GM18858 (cell line): ENCODE data around the gene TBC1D21.

Source experiments
- ATAC-seq: cut with Tn5 transposase; IDR thresholded peaks from one replicate; pipeline ENCODE4 v1.9.1; 2021; ENCODE audit not compliant: unreplicated experiment

Gene TBC1D21

DNA sequence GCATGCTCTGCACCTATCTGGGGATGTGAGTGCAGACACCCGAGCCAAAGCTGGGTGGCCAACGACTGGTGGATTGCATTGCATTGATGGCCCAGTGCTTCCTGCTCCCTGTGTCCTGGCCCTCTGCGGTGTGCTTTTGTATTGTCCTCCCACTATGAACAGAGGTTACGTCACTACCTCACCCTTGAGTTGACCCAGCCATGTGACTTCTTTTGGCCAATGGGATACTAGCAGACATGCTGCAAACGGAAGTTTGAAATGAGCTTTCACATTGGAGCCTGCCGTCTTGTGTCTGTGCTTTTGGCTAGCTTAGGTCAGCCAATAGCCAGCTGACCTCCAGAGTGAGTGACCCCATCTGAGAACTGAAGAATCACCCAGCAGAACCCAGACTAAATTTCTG is 15.3 kb upstream of the TBC1D21 start:
- ATAC-seq = no peak

DNA sequence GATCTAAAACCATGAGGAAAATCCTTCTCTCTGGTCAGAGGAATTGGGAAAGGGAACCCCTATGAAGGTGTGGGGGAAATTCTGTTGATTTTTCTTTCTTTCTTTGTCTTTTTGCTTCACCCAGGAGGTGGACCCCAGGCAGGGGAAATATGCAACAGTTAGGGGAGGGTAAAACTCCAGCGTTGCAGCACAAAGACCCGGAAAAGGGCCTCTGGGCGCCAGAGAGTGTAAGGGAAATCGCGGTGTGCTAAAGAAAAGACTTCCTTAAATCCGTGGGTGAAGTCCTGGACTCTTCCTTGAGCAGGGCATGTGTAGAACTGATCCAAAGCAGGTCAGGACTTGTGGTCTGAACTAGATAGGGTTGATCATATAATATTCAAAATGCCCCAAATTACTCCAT is 11.1 kb upstream of the TBC1D21 start:
- no peak for ATAC-seq

DNA sequence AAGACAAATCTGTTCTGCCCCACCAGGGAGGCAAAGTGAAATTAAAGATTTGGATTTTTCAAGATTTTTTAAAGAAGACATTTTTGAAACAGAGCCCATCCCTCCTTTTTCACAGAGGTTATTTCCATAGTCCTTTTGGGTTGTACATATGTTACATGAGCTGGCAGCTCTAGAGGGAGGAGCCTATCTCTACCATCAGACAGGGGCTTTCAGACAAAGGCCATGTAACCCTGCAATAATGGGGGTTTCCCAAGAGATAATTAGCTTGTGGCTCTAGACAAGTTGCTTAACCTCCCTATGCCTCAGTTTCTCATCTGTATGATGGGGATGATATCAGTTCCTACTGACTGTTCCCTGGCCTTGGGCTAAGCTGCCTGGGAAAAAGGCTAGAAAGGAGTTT is 8.0 kb upstream of the TBC1D21 start:
- no peak for ATAC-seq

DNA sequence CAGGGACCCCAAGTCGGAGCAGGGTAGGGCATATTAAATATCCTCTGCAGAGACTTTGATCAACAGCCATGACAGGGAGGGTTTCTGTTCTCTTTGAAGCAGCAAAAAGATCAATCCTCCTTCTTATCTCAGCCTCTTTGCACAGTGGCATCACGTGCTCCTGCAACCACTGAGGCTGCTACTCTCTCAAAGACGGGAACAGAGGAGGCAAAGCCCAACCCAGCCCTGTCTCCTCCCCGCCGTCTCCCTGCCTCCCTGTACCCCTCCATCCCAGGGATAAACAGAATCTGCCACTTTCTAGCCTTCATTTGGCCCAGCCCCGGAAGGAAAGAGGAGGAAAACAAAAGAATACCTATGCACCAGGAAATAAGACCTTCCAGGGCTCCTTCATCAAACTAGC is 7.5 kb upstream of the TBC1D21 start:
- ATAC-seq = no peak

DNA sequence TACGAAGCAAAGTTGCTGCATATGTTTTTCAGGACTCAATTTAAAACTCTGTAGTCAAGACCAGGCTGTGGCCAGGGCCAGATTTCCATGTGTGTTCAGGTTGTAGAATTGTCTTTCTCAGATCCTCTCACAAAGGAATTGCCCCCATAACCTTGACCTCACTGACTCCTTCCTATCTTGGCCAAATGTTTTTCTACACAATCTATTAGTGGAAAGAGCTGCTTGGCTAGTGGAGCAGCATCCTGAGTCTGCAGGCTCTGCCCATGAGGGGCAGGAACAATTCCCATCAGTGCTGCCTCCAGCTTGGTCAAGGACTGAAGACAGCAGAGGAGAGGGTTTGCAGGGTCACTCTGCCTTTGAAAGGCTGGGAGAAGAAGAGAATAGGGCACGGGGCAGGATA is 6.9 kb upstream of the TBC1D21 start:
- ATAC-seq = no peak

DNA sequence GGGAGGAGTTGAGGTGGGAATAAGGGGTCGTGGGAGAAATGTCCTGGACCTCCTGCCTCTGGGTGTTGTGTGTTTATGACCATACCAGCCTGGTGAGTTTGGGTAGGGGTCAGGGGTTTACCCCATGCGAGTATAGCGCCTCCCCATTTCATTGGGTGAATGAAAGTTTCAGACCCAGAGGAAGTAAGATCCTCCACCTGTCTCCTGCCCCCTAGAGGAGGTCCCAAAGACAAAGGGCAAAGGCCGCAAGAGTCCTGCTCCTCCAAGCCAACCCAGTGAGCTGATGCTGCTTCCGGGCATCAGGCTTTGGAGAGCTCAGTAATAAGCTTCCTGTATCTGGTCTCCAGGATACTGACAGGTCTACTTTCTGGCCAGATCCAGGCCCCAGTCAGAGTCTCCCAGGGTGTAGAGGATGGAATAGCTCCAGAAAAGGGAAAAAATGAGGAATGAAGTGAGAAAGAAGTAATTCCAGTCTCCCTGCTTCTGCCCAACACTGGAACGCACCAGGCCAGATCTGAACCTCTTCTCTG is 6.4 kb upstream of the TBC1D21 start:
- ATAC-seq = no peak

DNA sequence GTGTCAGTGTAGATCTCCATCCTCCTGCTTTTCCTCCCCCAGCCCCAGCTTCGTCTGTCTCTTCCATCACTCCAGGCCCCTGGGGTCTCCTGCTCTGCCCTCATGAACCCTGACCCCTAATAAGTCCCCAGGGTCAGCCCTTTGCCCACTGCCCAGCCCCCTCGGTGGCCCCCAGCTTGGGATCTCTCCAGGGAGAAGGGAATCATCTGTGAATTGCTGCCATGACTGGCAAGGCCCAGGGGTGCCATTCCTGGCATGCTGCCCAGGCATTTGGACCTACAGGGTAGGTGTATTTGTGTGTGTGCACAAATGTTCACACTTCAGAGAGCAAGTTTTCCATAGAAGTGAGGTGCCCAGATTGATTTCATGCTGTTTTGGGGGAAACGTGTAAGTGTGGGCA is 5.9 kb upstream of the TBC1D21 start:
- ATAC-seq = no peak

DNA sequence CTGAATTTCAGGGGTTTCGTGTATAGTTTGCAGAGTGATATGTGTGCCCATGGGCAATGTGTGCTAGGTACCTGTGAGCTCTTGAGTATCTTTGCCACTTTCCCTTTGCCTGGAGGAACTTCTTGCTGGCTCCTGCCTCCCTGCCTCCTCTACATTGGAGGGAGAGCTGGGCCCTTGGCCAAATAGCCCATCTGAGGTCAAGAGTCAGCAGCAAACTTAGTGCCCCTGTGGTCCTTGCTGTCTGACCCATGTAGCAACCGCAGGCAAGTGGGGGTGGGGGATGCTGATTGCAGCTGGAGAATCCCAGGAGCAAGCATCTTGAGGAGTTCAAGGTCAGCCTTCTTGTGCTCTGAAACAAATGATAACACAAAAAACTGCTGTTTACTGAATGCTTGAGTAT is 5.4 kb upstream of the TBC1D21 start:
- no peak for ATAC-seq

DNA sequence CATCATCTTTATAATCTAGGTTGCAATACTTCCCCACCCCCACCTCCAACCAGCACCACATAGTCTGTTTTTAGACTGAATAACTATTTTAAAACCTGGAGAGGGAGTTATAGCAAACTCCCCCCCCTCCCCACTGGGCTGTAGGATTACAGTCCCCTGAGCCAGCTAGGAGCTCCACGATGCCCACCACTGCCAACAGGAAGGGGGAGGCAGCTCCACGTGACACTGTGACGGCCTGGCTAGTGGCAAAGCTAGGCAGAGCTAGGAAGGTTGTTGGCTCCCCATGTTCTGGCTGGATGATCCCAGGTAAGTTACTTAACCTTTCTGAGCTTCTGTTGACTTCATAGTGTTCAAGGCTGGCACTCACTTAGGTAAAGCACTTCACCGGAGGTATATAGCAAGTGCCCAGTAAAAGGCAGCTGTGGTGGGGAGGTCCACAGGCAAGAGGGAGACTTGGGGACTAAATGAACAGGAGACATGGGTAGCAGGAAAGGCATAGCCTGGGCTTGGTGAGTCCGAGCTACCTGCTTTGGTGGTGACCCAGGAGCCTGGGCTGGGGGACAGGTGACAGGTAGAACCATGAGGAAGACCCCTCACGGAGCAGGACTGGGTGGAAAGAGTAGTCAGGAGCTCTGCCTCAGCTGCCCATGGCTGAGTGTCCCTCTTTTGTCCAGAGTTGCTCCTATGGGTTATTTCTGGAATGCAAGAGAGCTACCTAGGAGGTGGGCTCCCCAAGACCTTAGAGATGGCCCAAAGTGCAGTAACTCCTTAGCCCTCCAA is 4.0 kb upstream of the TBC1D21 start:
- ATAC-seq = no peak

DNA sequence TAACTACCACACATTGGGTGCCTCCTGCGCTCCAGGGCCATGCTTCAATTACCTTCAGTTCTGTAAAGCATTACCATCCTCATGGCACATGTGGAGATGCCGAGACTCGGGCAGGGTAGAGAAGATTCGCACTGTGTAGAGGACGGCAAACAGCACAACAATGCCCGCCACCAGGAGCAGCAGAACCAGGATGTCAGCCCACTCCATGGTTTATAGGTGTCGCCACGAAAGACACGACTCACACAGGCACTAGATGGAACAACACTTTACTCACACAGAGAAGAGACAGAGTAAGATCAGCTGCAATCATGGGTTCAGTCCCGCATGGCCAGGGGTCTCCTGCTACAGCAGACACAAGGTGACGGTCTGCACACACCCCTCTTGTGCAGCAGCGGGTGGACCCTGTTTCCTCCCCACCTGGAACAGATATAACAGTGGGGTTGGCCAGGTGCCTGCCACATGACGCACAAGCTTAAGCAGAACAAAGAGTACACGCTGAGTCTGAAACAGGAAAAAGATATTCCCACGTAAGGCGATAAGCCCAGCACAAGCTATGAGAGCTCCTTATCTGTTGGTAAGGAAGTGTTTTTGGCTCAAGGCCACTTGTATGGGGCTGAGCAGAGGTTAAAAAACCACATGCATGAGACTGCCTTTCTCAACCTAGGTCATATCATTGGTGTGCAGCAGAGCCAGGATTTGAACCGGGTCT is 2.5 kb upstream of the TBC1D21 start:
- no peak for ATAC-seq

DNA sequence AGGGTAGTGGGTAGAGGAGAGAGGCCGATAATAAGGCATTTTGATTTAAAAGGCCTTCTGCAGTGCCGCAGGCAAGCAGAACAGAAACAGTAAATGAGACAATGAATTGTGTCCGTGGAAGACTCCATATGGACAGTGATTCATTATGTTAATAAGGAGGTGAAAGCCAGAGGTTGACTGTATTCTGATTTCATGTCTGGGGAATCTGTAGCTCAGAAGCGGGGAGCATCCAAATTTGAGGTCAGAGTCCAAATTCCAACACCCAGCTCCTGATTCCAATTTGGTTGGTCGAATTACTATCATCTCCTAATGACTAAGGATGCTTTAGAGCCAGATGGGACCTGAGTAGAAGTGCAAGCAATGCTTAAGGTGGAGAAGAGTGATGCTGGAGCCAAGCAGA is 1.0 kb upstream of the TBC1D21 start:
- no peak for ATAC-seq

DNA sequence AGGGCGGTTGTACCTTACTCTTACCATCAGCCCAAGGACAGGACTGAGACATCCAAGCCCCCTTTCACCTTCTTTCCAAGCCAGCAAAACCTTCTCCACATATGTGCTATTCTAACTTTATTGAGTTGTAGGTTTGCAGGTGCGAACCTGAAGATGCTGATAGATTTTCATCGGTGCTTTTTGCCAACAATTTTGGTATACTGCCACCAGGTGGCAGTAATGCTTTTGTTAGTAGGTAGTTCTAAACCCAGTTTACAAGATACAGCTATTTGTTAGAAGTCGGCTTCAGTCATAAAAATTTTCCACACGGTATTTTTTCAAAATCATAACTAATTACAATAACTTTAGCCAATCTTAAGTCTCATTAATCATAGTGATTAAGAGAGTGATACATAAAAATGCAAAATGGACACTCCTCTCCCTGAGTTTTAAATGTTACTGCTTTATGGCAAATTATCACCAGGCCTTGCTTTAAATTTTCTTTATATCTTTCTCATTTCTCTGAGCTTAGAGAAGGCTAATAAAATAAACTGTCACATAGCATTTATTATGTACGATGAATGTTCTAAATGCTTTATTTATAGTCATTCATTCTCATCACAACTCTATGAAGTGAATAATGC is 636 bp downstream of the TBC1D21 start:
- no peak for ATAC-seq

DNA sequence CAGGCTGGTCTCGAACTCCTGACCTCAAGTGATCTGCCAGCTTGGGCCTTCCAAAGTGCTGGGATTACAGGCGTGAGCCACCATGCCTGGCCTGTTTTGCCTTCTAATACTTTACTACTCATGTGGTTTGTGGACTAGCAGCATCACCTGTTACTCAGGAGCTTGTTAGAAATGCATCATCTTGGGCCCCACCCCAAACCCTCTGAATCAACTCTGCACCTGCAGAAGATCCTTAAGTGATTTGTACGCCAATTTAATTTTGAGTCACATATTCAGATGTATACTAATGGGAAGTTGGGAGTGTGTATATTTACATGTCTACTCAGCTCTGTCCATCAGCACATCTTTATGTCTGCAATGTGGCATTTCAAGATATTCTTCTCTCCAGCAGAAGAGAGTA is 6.1 kb downstream of the TBC1D21 start:
- ATAC-seq = no peak

DNA sequence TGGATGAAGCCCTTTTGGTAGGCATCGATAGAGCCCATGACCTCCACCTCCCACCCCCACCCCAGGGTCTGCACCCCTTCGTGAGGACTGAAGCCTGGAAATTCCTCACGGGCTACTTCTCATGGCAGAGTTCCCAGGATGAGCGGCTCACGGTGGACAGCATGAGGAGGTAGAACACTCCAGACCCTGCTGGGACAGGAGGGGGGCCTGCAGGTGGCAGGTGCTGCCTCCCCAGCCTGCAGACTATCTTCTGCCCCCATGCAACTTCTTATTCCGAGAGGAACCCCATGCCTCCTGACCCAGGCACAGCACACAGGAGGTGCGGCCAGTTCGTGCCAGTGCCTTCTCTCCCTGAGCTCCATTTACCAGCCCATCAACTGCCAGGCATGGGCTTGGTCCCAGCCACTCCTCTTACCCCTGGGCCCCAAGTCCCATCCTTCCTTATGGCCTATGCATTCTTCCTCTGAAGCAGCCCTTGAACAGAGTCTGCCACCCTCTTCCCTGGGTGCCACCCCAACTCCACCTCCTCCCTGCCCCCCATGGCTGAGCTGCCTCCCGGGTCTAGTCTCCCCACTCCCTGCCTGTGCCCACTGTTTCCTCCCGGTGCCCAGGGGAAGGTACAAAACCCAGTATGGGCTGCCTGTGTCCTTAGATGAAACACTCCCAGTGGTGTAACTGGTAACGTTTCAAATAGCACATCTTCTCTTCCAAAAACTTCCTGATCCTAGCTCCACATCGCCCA is 8.4 kb downstream of the TBC1D21 start:
- ATAC-seq = no peak

DNA sequence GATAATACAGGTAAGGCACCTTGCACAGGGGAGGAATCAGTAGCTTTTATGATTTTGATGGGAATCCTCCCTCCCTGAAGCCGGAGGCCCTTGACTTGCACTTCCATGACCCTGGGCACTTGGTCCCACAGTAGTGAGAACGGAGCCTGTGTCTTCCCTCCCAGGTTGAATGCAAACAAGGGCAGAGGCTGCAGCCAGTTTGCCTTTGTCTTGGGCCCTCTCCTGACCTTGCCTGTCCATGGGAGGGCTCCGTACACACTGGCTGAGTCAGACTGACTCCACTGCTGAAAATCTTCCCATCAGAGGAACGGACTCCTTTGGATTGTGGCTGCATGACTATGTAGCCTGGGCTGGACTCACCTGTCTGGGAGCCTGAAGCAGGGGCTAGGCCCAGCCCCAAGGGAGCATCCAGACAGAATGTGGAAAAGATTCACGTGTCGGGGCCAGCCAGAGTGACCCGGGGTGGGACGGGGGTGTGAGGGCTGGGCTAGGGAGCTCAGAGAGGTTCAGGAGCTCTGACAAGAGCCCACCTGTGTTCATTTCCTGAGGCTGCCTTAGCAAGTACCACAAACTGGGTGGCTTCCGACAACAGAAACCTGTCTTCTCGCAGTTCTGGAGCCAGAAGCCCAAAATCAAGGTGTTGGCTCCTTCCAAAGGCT is 9.5 kb downstream of the TBC1D21 start:
- ATAC-seq = no peak

DNA sequence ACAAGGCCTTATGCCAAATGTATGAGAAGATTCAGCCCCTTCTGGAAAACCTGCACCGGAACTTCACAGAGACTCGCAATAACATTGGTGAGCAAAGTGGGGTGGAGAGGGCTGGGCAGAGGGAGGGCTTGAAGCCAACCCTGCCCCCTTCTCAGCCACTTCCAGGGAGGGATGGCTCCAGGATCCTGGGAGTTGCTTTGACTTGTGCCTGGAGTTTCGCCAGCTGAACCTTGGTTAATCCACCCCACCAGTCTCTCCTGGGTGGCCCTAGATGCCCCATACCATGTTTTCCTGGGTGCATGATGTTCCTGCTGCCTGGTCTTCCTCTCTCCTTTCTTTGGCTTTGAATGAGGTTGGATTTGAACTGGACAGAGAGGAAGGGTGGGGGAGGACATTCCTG is 10.8 kb downstream of the TBC1D21 start:
- ATAC-seq = no peak

DNA sequence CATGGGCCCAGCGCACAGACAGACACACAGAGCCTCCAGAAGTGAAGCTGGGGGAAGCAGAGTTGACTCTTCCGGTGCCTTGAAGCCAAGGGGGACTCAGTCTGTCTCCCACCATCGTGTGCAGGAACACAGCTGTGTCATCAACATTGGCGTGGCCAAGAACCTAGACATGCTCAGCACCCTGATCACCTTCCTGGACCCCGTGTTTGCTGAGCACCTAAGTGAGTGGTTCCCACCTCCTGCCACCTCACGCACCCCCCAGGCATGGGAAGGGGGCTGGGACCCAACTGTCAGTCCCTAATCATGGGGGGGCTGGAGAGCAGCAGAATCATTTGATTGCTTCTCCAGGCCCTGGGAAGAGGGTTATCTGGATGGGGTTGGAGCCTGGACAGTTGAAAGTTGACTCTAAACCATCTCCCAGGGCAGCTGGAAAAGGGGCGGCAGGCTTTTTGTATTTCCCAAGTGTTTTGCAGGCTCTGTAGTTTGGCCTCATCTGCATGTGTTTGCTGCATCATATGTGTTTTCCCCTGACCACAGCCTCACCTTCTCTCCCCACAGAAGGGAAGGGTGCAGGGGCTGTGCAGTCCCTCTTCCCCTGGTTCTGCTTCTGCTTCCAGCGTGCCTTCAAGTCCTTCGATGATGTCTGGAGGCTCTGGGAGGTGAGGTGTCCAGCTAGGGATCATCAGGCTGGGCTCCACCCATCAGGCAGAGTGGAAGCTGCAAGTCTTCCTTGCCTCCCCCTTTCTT is 12.8 kb downstream of the TBC1D21 start:
- ATAC-seq = no peak

DNA sequence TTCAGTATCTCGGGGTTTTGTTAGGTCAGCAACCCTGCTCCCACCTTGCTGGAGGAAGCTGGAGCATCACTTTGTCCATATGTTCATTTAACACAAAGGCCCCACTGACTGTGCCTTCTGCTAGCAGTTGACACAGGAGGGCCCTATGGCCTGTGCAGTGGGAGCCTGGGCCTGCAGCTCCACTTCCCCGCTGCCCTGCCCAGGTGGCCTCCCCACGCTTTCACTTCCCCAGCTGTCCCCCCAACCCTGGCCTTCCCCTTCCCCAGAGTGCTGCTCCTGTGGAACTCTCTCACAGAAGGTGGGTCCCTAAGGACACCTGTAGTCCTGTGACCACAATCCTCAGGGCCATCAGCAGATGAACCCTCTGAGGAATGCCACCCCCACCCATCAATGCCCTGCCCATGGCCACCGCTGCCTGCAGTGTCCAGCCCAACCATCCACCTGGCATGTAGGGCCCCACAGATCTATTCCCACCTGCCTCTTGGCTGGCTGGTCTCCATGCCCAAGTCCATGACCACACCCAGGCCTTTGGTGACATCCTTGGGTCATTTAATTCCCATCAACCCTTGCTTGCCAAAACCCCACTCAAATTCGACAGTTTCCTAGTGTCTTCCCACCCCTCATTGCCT is 13.5 kb downstream of the TBC1D21 start:
- ATAC-seq = no peak

DNA sequence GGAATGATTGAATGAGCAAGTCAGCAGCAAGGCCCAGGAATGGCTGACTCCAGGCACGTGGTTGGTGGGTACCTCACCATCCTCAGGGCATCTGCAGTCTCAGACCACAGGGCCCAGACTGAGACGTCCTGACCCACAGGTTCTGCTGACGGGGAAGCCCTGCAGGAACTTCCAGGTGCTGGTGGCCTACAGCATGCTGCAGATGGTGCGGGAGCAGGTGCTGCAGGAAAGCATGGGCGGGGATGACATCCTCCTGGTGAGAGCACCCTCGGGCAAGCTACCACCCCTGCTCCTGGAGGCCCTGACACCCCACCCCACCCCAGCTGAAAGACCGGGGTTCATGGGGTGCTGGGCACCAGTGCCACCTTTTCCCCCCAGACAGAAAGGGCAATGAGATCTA is 14.1 kb downstream of the TBC1D21 start:
- ATAC-seq = no peak
